ENCODE results near the gene UNG.

The UNG gene

DNA sequence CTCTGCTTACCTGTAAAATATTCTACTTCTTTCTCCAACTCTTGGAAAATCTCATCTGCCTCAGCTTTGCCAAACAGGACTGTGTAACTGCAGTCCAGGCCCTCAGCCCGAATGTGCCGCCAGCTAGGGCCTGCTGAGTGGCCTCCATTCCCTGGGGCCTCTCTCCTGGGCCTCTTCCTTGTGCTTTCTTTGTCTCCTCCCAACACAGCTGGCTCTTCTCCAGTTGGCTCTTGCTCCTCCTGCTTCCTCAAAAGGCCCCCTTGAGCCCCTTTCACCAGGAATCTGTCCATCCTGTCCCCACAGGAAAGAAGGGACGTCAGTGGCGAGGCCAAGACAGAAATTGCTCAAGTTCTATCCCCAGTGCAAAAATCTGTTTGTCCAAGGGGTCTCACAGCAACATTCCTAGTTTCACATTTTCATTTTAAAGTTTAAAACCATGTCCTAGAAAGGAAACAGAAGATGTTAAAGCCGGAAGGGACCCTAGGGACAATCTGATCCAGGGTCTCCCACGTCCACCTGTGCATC lies 4.8 kb upstream of the UNG start:
- H3K36me3 ChIP-seq (replicated peaks; ENCODE audit: insufficient read depth, low read length), result no peaks in the 10 kb centered on the region
- TF ChIP-seq EZH2phosphoT487 (IDR thresholded peaks at IDR 0.05; ENCODE audit: low read length), result no peak
- no peak for TF ChIP-seq EZH2 (optimal IDR thresholded peaks at IDR 0.05; ENCODE audit: low read depth, low read length)
- H3F3A ChIP-seq (ENCODE audit: insufficient read depth, low read length), result no peaks in the 10 kb centered on the region
- no peaks in the 10 kb centered on the region for H3K9me3 ChIP-seq (replicated peaks; ENCODE audit: insufficient read depth, low read length)
- H3K9me2 ChIP-seq (replicated peaks; ENCODE audit: insufficient read depth, low read length), result no peaks in the 10 kb centered on the region
- peak overlapping the region; percentile 80 for H3K9ac ChIP-seq (ENCODE audit: low read length)
- peaks cover 28% of the 10 kb centered on the region for H3K79me2 ChIP-seq (ENCODE audit: low read length)
- H3K4me3 ChIP-seq (ENCODE audit: low read length), result peak overlapping the region; percentile 86
- peak overlapping the region; percentile 41; the same call in 1 of the 2 replicates for H3K27ac ChIP-seq (ENCODE audit: low read length)
- H3K4me2 ChIP-seq (ENCODE audit: low read depth, low read length), result peak overlapping the region; percentile 99
- peak overlapping the region; percentile 91 for H2AFZ ChIP-seq (ENCODE audit: low read length)
- H3K4me1 ChIP-seq (ENCODE audit: low read length), result peaks cover 19% of the 10 kb centered on the region
- no peaks in the 10 kb centered on the region for H4K20me1 ChIP-seq (ENCODE audit: insufficient read depth, low read length)
- no peaks in the 10 kb centered on the region for H3K27me3 ChIP-seq (replicated peaks; ENCODE audit: insufficient read depth, low read length)
- no peak for DNase-seq

DNA sequence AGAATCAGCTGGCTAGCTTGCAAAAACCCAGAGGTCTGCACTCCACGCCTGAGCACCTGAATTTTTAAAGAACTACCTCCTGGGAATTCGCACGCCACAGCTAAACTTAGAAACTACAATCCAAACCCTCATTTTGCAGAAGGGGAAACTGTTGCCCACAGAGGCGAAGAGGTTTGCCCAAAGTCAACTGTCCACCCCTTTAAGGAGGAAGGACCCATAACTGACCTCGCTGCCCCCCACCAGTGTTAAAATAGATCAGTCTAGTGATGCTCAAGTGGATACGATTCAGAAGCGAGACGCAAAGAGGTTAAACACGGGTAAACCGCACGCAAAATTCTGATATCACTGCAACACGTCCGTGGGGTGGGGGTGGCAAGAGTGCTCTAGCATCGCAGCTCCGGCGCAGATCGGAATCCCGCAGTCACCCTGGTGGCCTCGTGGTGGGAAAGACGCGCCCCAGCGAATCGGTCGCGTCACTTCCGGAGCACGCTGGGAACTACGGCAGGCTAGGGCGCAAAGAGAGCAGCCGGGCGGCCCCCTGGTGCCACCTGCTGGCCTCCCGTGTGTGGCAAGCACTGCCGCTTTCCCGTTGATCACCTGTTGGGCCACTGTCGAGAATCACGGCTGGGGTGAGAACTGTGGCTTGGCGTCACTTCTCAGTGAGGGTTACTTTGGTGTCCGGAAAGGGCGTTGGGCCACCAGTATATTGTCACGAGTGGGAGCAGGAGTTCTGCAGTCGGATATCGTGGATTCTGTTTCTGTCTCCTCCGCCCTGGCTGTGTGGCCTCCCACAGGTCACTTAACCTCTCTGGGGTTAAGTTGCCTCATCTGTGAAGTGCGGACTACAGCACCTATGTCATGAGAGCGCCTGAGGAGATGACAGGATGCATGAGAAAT lies 4.1 kb upstream of the UNG start, which contains the start of gene ALKBH2:
TSS of gene ALKBH2 (minus strand) at position 451 of the 897 bp plus-strand sequence. CDS start 686 bp downstream, outside the sequence.
- no peaks in the 10 kb centered on the region for H4K20me1 ChIP-seq (ENCODE audit: insufficient read depth, low read length)
- peaks cover 30% of the 10 kb centered on the region for H3K79me2 ChIP-seq (ENCODE audit: low read length)
- H3K4me1 ChIP-seq (ENCODE audit: low read length), result peaks cover 19% of the 10 kb centered on the region
- H3K9me3 ChIP-seq (replicated peaks; ENCODE audit: insufficient read depth, low read length), result no peaks in the 10 kb centered on the region
- peak within 1 kb of the TSS; percentile 86 for H3K4me3 ChIP-seq (ENCODE audit: low read length)
- H3K36me3 ChIP-seq (replicated peaks; ENCODE audit: insufficient read depth, low read length), result no peaks in the 10 kb centered on the region
- H3K27ac ChIP-seq (ENCODE audit: low read length), result peak within 1 kb of the TSS; percentile 41; the same call in 1 of the 2 replicates
- peak within 1 kb of the TSS; percentile 80 for H3K9ac ChIP-seq (ENCODE audit: low read length)
- H3K4me2 ChIP-seq (ENCODE audit: low read depth, low read length), result peak within 1 kb of the TSS; percentile 99
- H3F3A ChIP-seq (ENCODE audit: insufficient read depth, low read length), result no peaks in the 10 kb centered on the region
- no peaks in the 10 kb centered on the region for H3K27me3 ChIP-seq (replicated peaks; ENCODE audit: insufficient read depth, low read length)
- H2AFZ ChIP-seq (ENCODE audit: low read length), result peak within 1 kb of the TSS; percentile 91
- TF ChIP-seq EZH2 (optimal IDR thresholded peaks at IDR 0.05; ENCODE audit: low read depth, low read length) (no peak), EZH2phosphoT487 (IDR thresholded peaks at IDR 0.05; ENCODE audit: low read length) (no peak)
- TF ChIP-seq, protein P1, sequence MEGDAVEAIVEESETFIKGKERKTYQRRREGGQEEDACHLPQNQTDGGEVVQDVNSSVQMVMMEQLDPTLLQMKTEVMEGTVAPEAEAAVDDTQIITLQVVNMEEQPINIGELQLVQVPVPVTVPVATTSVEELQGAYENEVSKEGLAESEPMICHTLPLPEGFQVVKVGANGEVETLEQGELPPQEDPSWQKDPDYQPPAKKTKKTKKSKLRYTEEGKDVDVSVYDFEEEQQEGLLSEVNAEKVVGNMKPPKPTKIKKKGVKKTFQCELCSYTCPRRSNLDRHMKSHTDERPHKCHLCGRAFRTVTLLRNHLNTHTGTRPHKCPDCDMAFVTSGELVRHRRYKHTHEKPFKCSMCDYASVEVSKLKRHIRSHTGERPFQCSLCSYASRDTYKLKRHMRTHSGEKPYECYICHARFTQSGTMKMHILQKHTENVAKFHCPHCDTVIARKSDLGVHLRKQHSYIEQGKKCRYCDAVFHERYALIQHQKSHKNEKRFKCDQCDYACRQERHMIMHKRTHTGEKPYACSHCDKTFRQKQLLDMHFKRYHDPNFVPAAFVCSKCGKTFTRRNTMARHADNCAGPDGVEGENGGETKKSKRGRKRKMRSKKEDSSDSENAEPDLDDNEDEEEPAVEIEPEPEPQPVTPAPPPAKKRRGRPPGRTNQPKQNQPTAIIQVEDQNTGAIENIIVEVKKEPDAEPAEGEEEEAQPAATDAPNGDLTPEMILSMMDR (IDR thresholded peaks at IDR 0.05; ENCODE audit: low read length), result peak; percentile 92
- peak; percentile 96 for DNase-seq
- H3K9me2 ChIP-seq (replicated peaks; ENCODE audit: insufficient read depth, low read length), result no peaks in the 10 kb centered on the region

DNA sequence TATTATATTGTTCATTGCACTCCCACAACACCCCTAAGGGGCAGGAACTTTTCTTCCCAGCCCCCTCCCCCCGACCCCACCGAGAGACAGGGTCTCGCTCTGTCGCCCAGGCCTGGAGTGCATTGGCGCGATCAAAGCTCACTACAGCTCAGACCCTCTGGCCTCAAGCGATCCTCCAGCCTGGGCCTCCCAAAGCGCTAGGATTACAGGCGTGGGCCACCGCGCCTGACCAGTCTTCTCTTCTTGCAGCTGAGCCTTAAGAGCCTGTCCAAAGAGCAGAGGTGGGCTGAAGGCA lies 310 bp upstream of the UNG start:
- Histone ChIP-seq H3K27ac (ENCODE audit: low read length) (no peak overlapping the region; the same call in 1 of the 2 replicates), H3K4me3 (ENCODE audit: low read length) (peak overlapping the region; percentile 82), H3K36me3 (replicated peaks; ENCODE audit: insufficient read depth, low read length) (peaks cover 9% of the 10 kb centered on the region; the same call in 1 of the 2 replicates), H3K9me3 (replicated peaks; ENCODE audit: insufficient read depth, low read length) (no peaks in the 10 kb centered on the region), H3K9me2 (replicated peaks; ENCODE audit: insufficient read depth, low read length) (no peaks in the 10 kb centered on the region), H2AFZ (ENCODE audit: low read length) (peak overlapping the region; percentile 86), H4K20me1 (ENCODE audit: insufficient read depth, low read length) (no peaks in the 10 kb centered on the region), H3K9ac (ENCODE audit: low read length) (peak overlapping the region; percentile 88; the same call in 1 of the 2 replicates), H3K79me2 (ENCODE audit: low read length) (peaks cover 50% of the 10 kb centered on the region), H3F3A (ENCODE audit: insufficient read depth, low read length) (peaks cover 11% of the 10 kb centered on the region), H3K27me3 (replicated peaks; ENCODE audit: insufficient read depth, low read length) (no peaks in the 10 kb centered on the region), H3K4me1 (ENCODE audit: low read length) (peaks cover 31% of the 10 kb centered on the region), H3K4me2 (ENCODE audit: low read depth, low read length) (peak overlapping the region; percentile 73)
- TF ChIP-seq, protein P1 (IDR thresholded peaks at IDR 0.05; ENCODE audit: low read length), result no peak
- no peak for TF ChIP-seq EZH2 (optimal IDR thresholded peaks at IDR 0.05; ENCODE audit: low read depth, low read length)
- TF ChIP-seq EZH2phosphoT487 (IDR thresholded peaks at IDR 0.05; ENCODE audit: low read length), result no peak
- DNase-seq, result no peak
